BE2C (cell line): ENCODE measurements around the gene KRT79.
"Not testable (repeated sequence)": the region's sequence is repeated elsewhere in the genome, so short reads cannot be mapped to it uniquely, and the experiment has no call there.

Experiments used
- DNase-seq: peaks from one replicate; pipeline ENCODE4 v3.0.0-alpha.2; 2020
- H3K27me3 ChIP-seq: fragments of 250-450 bp; sonication (Bioruptor Pico); 2 replicates; pipeline ENCODE4 v1.5.1; 2020; ENCODE audit warnings: mild to moderate bottlenecking
- H3K36me3 ChIP-seq: fragments of 250-450 bp; sonication (Bioruptor Pico); 2 replicates; pipeline ENCODE4 v1.5.1; 2020; ENCODE audit warnings: mild to moderate bottlenecking
- H3K4me1 ChIP-seq: fragments of 250-450 bp; sonication (Bioruptor Pico); 2 replicates; pipeline ENCODE4 v1.5.1; 2020
- H3K4me3 ChIP-seq: 2 replicates; pipeline ENCODE4 v1.5.1; 2011; ENCODE audit warnings: low read depth, low read length
- H3K9me3 ChIP-seq: fragments of 250-450 bp; sonication (Bioruptor Pico); 2 replicates; pipeline ENCODE4 v1.5.1; 2020
- TF ChIP-seq, protein P1 (sequence below): IDR thresholded peaks from 2 replicates; pipeline ENCODE4 v1.5.1; 2012; ENCODE audit warnings: mild to moderate bottlenecking, low read depth, low read length

Gene KRT79

DNA sequence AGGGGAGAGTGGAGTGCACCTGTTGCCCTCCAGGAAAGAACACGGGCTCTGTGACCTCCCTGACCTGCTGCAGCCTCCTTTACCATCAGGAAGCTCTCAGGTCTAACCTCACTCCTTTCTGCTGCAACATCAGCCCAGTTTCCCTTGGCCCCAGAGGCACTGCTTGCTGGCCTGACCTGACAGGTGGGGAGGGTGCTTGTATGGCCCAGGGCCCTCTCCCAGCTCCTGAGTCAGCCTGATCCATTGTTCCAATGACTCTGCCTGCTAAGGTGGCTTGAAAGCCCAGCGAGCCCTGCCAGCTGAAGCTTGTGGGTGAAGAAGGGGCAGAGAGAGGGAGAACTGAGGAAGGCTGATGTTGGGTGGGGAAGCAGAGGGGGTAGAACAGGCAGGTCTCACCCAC is 27.9 kb upstream of the KRT79 start:
- H3K9me3 ChIP-seq = no peaks in the 10 kb centered on the region
- TF ChIP-seq, protein P1, sequence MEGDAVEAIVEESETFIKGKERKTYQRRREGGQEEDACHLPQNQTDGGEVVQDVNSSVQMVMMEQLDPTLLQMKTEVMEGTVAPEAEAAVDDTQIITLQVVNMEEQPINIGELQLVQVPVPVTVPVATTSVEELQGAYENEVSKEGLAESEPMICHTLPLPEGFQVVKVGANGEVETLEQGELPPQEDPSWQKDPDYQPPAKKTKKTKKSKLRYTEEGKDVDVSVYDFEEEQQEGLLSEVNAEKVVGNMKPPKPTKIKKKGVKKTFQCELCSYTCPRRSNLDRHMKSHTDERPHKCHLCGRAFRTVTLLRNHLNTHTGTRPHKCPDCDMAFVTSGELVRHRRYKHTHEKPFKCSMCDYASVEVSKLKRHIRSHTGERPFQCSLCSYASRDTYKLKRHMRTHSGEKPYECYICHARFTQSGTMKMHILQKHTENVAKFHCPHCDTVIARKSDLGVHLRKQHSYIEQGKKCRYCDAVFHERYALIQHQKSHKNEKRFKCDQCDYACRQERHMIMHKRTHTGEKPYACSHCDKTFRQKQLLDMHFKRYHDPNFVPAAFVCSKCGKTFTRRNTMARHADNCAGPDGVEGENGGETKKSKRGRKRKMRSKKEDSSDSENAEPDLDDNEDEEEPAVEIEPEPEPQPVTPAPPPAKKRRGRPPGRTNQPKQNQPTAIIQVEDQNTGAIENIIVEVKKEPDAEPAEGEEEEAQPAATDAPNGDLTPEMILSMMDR = no peak
- H3K4me1 ChIP-seq = no peaks in the 10 kb centered on the region
- no peaks in the 10 kb centered on the region for H3K36me3 ChIP-seq
- DNase-seq = no peak
- H3K4me3 ChIP-seq = no peak overlapping the region
- H3K27me3 ChIP-seq = no peaks in the 10 kb centered on the region; the same call in 1 of the 2 replicates

DNA sequence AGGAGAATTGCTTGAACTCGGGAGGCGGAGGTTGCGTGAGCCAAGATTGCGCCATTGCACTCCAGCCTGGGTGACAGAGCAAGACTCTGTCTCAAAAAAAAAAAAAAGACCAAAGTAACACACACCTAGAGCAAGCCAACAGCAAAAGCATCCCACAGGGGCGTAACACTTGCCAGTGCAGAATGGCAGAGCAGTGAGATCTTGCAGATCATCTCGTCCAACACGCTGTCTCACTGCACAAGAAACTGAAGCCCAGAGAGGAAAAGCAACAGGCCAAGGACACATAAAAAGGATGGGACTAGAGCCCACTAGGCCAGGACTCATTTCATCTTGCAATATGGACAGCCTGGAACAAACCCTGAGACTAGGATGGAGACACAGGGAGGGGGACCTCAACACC is 27.4 kb upstream of the KRT79 start:
- no peak for DNase-seq
- H3K9me3 ChIP-seq = no peaks in the 10 kb centered on the region
- H3K27me3 ChIP-seq = no peaks in the 10 kb centered on the region; the same call in 1 of the 2 replicates
- no peaks in the 10 kb centered on the region for H3K36me3 ChIP-seq
- TF ChIP-seq, protein P1 = no peak
- H3K4me3 ChIP-seq = no peak overlapping the region
- H3K4me1 ChIP-seq = no peaks in the 10 kb centered on the region

DNA sequence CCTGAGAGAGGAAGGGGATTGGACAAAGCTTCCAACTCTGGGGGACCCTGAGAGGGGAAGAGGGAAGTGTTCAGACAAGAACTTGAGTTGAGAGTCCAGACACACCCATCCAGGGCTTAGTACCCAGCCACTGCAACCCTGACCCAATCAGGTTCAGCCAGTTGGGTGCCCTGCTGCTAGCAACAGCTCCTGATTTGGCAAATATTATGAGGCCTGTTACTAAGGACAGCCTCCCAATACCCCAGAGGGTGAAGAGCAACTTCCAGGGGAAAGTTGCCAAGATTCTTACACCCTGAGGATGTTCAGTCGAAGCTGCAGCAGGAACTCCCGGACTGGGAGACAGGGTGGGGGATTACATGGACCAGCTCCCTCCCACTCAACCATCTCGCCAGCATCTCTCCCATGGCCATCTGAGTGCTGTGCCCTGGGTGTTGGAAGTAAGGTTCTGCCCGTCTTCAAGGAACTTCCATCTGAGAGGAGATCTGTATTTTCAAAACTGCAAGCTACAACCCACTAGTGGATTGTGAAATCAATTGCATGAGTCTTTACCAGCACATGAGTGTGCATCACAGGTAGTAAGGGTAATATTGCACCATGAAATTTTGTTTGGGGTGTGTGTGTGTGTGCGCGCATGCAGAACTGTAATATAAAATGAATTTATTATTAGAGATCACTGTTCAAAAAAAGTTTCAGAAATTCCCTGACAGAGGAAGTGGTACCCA is 26.2 kb upstream of the KRT79 start:
- TF ChIP-seq, protein P1 = no peak
- Histone ChIP-seq H3K4me3 (no peak overlapping the region), H3K4me1 (no peaks in the 10 kb centered on the region), H3K9me3 (no peaks in the 10 kb centered on the region), H3K36me3 (no peaks in the 10 kb centered on the region), H3K27me3 (no peaks in the 10 kb centered on the region; the same call in 1 of the 2 replicates)
- no peak for DNase-seq

DNA sequence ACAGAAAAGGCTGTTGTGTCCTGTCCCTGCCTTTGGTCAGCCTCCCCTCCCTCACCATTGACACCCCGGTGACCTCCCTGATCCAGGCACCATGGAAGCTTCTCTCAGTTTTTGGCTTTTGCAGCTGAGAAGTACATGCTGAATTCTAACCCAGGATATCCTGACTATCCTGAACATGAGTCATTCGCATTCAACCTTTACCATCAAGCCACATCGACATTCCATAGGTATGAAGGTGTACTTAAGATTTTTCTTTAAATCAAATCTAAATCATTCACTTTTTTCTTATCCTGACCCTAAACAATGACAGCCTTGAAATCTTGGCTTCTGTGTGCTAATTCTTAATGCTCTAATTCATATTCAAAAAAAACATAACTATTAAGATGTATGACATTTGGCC is 23.4 kb upstream of the KRT79 start:
- H3K27me3 ChIP-seq = no peaks in the 10 kb centered on the region; the same call in none of the 2 replicates
- TF ChIP-seq, protein P1 = no peak
- DNase-seq = no peak
- no peak overlapping the region for H3K4me3 ChIP-seq
- H3K9me3 ChIP-seq = no peaks in the 10 kb centered on the region
- no peaks in the 10 kb centered on the region for H3K36me3 ChIP-seq
- no peaks in the 10 kb centered on the region for H3K4me1 ChIP-seq

DNA sequence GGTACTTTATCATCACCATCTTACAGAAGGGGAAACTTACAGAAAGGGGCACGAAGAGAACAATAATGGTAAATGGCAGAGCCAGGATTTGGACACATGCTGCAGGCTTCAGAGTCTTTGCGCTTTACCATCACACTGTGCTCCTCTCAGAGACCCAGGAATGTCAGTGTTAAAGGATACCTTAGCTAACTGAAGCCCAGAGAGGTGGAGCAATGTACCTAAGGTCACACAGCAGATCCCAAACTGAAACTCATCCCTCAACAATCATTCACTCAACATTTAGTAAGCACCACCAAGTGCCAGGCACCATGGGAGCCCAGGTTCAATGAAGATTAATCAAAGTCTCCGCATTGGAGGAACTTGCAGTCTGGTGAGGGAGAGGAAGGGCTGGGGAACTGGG is 22.7 kb upstream of the KRT79 start:
- Histone ChIP-seq H3K9me3 (no peaks in the 10 kb centered on the region), H3K4me3 (no peak overlapping the region), H3K4me1 (no peaks in the 10 kb centered on the region), H3K27me3 (no peaks in the 10 kb centered on the region; the same call in none of the 2 replicates), H3K36me3 (no peaks in the 10 kb centered on the region)
- no peak for DNase-seq
- TF ChIP-seq, protein P1 = no peak

DNA sequence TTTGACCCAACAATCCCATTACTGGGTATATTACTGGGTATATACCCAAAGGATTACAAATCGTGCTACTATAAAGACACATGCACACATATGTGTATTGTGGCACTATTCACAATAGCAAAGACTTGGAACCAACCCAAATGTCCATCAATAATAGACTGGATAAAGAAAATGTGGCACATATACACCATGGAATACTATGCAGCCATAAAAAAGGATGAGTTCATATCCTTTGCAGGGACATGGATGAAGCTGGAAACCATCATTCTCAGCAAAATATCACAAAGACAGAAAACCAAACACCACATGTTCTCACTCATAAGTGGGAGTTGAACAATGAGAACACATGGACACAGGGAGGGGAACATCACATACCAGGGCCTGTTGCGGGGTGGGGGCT is 22.0 kb upstream of the KRT79 start:
- not testable (repeated sequence) for H3K4me1 ChIP-seq, H3K9me3 ChIP-seq, DNase-seq, H3K27me3 ChIP-seq, H3K4me3 ChIP-seq, H3K36me3 ChIP-seq

DNA sequence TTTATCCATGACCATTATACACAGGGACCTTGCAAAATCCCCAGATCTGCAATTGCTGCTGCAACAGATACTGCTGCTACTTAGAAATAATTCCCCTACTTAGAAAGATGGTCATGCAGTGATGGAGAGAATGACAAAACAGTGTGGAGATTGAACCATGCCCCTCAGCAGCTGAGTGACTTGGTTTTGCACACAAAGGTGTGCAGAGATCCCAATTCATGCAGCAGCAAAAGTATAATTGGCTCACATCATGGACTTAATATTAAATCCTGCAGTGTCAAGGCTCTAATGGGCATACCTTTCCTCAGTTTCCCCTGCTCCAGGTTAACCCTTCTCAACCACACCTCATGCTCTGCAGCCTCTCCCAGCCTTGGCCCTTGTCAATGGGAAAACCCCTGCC is 17.7 kb upstream of the KRT79 start:
- H3K9me3 ChIP-seq = no peaks in the 10 kb centered on the region
- no peak for DNase-seq
- TF ChIP-seq, protein P1 = no peak
- H3K36me3 ChIP-seq = no peaks in the 10 kb centered on the region
- no peaks in the 10 kb centered on the region for H3K4me1 ChIP-seq
- peaks cover 8% of the 10 kb centered on the region for H3K27me3 ChIP-seq
- no peak overlapping the region for H3K4me3 ChIP-seq
